Erythroblast (primary cell): ENCODE results near the gene SERTAD4.

Experiments
- GATA1 ChIP-seq: IDR thresholded peaks from 2 replicates; pipeline ENCODE4 v1.6.1; 2011; ENCODE audit warnings: low read depth, mild to moderate bottlenecking, control low read depth, low read length, moderate library complexity
- POLR2A ChIP-seq: IDR thresholded peaks from 2 replicates; pipeline ENCODE4 v1.6.1; 2011; ENCODE audit warnings: mild to moderate bottlenecking, low read length

GRCh38 chr1:210195635-210196160, 36.9 kb upstream of the SERTAD4 start:
- TF ChIP-seq POLR2A, result no peak
- no peak for TF ChIP-seq GATA1
